Heart left ventricle (tissue), 16 donors: ENCODE measurements around the gene PSD4. TPM values are rescaled to one million over a fixed set of nuclear protein-coding genes. Genes with fewer than 3 reads are reported as not detected.

Experiments
- ATAC-seq, 4 donors: fragments of 200-7000 bp; cut with Tn5 transposase; one replicate each; pipeline ENCODE4 v1.9.1; 2020 to 2022; ENCODE audit warnings: moderate library complexity in 4 of 4, mild to moderate bottlenecking in 3 of 4, moderate number of reproducible peaks in 1 of 4
- DNase-seq, 5 donors: peaks; one replicate each; pipeline ENCODE4 v3.0.0-alpha.2; 2020
- H3K27ac ChIP-seq, 12 donors: fragments of 200-600 bp; sonication (generic) in 4 of 12; one replicate each; pipeline versions ENCODE4 v1.5.0 to v1.8.0; 2016 to 2022; ENCODE audit warnings: mild to moderate bottlenecking in 2 of 12
- H3K27me3 ChIP-seq, 9 donors: fragments of 200-600 bp; sonication (generic) in 2 of 9; one replicate each; pipeline versions ENCODE4 v1.5.1 to v1.8.0; 2016 to 2022; ENCODE audit warnings: mild to moderate bottlenecking in 3 of 9
- H3K36me3 ChIP-seq, 9 donors: fragments of 200-600 bp; sonication (generic) in 2 of 9; one replicate each; pipeline versions ENCODE4 v1.5.0 to v1.8.0; 2018 to 2022; ENCODE audit warnings: mild to moderate bottlenecking in 2 of 9
- H3K4me1 ChIP-seq, 12 donors: fragments of 200-600 bp; sonication (generic) in 4 of 12; one replicate each; pipeline versions ENCODE4 v1.5.0 to v1.8.0; 2016 to 2022; ENCODE audit warnings: mild to moderate bottlenecking in 3 of 12
- H3K4me3 ChIP-seq, 12 donors: fragments of 200-600 bp; sonication (generic) in 4 of 12; one replicate each; pipeline versions ENCODE4 v1.5.0 to v1.8.0; 2017 to 2022; ENCODE audit warnings: mild to moderate bottlenecking in 9 of 12, moderate library complexity in 4 of 12
- H3K9me3 ChIP-seq, 12 donors: fragments of 200-600 bp; sonication (generic) in 4 of 12; one replicate each; pipeline versions ENCODE4 v1.5.0 to v1.8.0; 2016 to 2022; ENCODE audit warnings: mild to moderate bottlenecking in 1 of 12
- CTCF ChIP-seq, 12 donors: fragments of 200-600 bp; sonication (generic) in 4 of 12; IDR thresholded peaks; one replicate each; pipeline versions ENCODE4 v1.5.0 to v1.8.0; 2018 to 2022; ENCODE audit warnings: antibody characterized with exemption in 12 of 12, mild to moderate bottlenecking in 5 of 12
- POLR2A ChIP-seq, 2 donors: fragments of 450-650 bp; IDR thresholded peaks; one replicate each; pipeline ENCODE4 v1.6.1; 2017; ENCODE audit warnings: antibody characterized with exemption in 2 of 2, mild to moderate bottlenecking in 2 of 2, moderate library complexity in 2 of 2
- WGBS, 4 donors: extraction: QIAGEN DNeasy Blood & Tissue Kit in 2 of 4; methylation state at CpG; one replicate each; pipeline versions ENCODE4 v1.1.5 to v1.1.7; 2013 to 2018; 5-methylcytosine and 5-hydroxymethylcytosine counted together
- intact Hi-C, 10 donors: fragments of 100-400 bp; cut with DNase I; formaldehyde crosslinking; loops; one replicate each; pipeline versions ENCODE4 v1.11.1 to v1.14.2; 2022
- polyA plus RNA-seq, 2 donors: library from polyadenylated mRNA; stranded (reverse); fragments of 200-250 nt; gene quantifications; one replicate each; pipeline ENCODE4 v1.2.3, GENCODE V29; 2013
- total RNA-seq, 9 donors: library from RNA; depleted of rRNA in 2 of 9; stranded (reverse); fragments of >200 nt in 2 of 9; fragmentation: NEBNext Ultra II Directional in 3 of 9; extraction: Animal tissue kit (Norgen Biotek cat#: 25700) in 3 of 9; gene quantifications; one replicate each; pipeline versions ENCODE4 v1.1.0 to v1.2.4, GENCODE V29; 2016 to 2023
- donor health status: ischemic (EF 13 %, LVEDD 7.1; RV severe dilation, severe dysfunction).
- donor health status: healthy with polysubstance abuse.
- donor health status: DM: no; HTN: yes; CAD: no.
- donor health status: DM: no; HTN: no; CAD: no.
- donor health status: ischemic (EF 25% LVEDD 6.9; RV normal size, moderate dysfunction).
- donor health status: ischemic (EF 25% LVEDD 5.7; RV mildly dilated, moderate dysfunction).
- donor health status: healthy.
- donor health status: DM: yes; HTN: yes; CAD: no.
- donor health status: ischemic (EF 35%, LVEDD 5.7; RV mildly dilated, moderate dysfunction).
- donor health status: nonischemic (EF 11% LVEDD 7.7; RV severe dilation, severe dysfunction).
- donor health status: DM: yes; HTN: yes; CAD: no.
- donor health status: PGD.
- donor health status: ischemic (EF 29% LVEDD 5.4; RV normal size, mild dysfunction).
- donor health status: nonischemic (EF 23%, LVEDD 6.1; RV moderate dilation, normal function).

PSD4 gene
- total and polyA plus RNA-seq, 11 donors: 0.65 to 23.4 (median 1.9) TPM

DNA sequence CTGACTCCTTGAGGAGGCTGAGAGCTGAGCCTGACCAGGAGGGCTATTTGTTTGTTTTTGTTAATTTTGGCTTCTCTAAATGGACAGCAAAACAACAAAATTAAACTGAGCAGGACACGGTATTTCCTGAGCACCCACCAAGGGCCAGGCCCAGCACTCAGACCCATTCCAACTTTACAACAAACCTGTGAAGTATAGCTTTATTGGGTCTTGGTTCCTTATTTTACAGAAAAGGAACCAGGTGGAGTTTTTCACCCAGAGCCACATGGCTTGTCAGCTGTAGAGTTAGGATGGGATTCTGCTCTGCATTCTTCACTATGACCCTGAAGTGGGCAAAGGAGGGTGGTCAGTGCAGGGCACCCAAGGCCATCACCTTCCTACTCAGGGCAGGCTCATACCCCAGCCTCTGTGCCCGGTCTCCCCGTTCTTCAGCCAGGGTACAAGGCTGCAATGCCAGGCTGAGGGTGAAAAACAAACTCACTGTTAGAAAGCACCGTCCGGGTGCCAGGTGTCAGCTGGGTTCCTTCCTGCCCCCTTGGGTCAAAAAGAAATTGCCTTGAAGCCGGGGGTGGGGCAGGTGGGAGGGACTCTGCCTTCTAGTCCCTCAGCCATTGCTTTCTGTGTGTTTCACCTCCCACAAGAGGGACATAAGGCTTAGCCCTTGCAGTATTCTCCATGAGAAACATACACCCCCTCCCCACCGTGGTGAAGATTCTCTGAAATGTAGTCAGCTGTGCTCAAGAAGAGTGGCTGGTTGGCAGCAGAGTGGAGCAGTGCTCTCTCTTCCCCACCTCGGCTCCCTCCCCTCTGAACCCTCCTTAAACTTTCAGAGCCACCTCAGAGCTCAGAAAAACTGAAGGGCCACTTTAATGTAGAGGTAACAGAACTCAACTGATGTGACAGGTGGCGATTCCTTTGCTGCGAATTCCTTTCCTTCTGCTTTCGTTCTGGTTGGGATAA lies 2.2 kb downstream of the PSD4 start:
- WGBS, 4 donors: 68 to 73% (median 72%) methylated on average over 11 of the region's 11 CpGs
- H3K4me3 ChIP-seq: peak overlapping the region in 2 of 12 donors; percentile 40 to 63

DNA sequence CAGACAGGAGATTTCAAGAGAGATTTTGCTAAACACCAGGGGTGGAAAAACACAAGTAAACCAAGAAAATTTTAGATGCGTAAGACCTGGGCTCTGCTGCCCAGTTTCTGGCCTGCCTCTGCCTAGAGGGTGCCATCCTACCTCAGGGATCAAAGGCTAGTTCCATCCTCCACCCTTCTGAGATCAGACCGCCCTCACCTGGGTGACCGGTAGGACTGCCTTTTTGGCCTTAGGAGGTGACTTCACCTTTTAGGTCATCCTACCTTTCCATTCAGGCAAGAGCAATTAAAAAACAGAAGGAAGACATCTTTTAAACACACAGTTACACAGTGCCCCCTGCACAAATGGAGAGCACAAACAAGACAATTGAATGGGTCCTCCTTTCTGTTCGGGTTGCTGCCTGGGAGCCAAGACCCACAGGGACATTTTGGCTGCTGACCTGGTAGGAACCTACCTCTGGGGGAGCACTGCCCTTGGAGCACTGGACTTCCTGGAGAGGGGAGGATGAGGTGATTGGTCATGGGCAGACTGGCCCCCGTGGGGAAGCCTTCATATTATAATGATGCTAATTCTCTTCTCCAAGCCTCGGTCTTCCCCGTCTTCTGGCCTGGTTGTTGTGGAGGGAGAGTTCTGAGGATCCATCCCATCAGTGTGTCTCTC lies 3.1 kb downstream of the PSD4 start:
- Histone ChIP-seq H3K27ac (no peak overlapping the region), H3K4me1 (peaks cover 0 to 55% (median 0%) of the 10 kb centered on the region in 12 donors), H3K9me3 (no peaks in the 10 kb centered on the region), H3K4me3 (peak overlapping the region in 1 of 12 donors; percentile 63), H3K36me3 (no peaks in the 10 kb centered on the region), H3K27me3 (no peaks in the 10 kb centered on the region)
- 85 to 91% (median 91%) methylated on average over 7 of the region's 7 CpGs for WGBS, 4 donors
- intact Hi-C loops: no loop called here
- DNase-seq: no peak
- ATAC-seq: no peak
- TF ChIP-seq POLR2A (IDR thresholded peaks at IDR 0.05): no peak
- TF ChIP-seq CTCF (IDR thresholded peaks at IDR 0.05): no peak

More for the DNA sequence above, 2.2 kb downstream of the PSD4 start:
- DNase-seq: no peak
- no peaks in the 10 kb centered on the region for H3K9me3 ChIP-seq
- H3K4me1 ChIP-seq: peaks cover 0 to 47% (median 0%) of the 10 kb centered on the region in 12 donors
- intact Hi-C loops: no loop called here
- no peaks in the 10 kb centered on the region for H3K27me3 ChIP-seq
- peak overlapping the region in 1 of 12 donors; percentile 83 for H3K27ac ChIP-seq
- no peak for ATAC-seq
- TF ChIP-seq POLR2A (IDR thresholded peaks at IDR 0.05) (no peak), CTCF (IDR thresholded peaks at IDR 0.05) (no peak)
- H3K36me3 ChIP-seq: no peaks in the 10 kb centered on the region

DNA sequence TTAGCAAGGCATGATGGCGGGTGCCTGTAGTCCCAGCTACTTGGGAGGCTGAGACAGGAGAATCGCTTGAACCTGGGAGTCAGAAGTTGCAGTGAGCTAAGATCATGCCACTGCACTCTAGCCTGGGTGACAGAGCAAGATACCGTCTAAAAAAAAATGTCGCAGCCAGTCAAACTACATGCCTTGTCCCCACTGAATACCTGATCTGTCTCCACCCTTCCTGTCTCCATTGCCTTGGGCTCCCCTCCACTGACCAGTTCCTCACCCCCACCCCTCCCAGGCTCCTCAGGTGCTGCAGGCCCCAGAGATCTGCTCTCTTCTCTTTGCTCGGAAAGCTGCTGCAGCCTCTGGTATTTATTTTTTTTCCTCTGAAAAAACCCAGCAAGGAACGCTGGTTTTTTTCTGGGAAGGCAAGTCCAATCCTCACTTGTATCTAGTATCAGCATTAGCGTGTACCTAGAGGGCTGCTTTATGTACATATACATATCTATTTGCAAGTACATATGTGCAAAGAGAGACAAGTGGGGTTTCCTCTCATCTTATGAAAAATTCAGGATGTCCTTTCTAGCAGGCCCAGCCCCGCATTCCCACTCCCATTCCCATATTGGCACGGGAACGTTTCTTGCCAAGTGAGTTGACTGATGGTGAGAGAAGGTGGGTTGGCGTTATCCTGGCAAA lies 4.4 kb downstream of the PSD4 start:
- no peaks in the 10 kb centered on the region for H3K9me3 ChIP-seq
- no peak for ATAC-seq
- WGBS, 4 donors: 88 to 91% (median 89%) methylated on average over 11 of the region's 11 CpGs
- DNase-seq: no peak
- H3K36me3 ChIP-seq: peaks cover 0 to 9% (median 0%) of the 10 kb centered on the region in 9 donors
- H3K27ac ChIP-seq: no peak overlapping the region
- H3K4me1 ChIP-seq: peaks cover 0 to 51% (median 0%) of the 10 kb centered on the region in 12 donors
- intact Hi-C loops: no loop called here
- H3K27me3 ChIP-seq: no peaks in the 10 kb centered on the region
- no peak overlapping the region for H3K4me3 ChIP-seq
- TF ChIP-seq POLR2A (IDR thresholded peaks at IDR 0.05): no peak
- no peak for TF ChIP-seq CTCF (IDR thresholded peaks at IDR 0.05)
